ENCODE measurements around the gene UST.

The UST gene

GRCh38 chr6:149080511-149080910 lies 333.7 kb downstream of the UST start:
- peak overlapping the region; percentile 64 for H3K27ac ChIP-seq
- TF ChIP-seq, protein P1, sequence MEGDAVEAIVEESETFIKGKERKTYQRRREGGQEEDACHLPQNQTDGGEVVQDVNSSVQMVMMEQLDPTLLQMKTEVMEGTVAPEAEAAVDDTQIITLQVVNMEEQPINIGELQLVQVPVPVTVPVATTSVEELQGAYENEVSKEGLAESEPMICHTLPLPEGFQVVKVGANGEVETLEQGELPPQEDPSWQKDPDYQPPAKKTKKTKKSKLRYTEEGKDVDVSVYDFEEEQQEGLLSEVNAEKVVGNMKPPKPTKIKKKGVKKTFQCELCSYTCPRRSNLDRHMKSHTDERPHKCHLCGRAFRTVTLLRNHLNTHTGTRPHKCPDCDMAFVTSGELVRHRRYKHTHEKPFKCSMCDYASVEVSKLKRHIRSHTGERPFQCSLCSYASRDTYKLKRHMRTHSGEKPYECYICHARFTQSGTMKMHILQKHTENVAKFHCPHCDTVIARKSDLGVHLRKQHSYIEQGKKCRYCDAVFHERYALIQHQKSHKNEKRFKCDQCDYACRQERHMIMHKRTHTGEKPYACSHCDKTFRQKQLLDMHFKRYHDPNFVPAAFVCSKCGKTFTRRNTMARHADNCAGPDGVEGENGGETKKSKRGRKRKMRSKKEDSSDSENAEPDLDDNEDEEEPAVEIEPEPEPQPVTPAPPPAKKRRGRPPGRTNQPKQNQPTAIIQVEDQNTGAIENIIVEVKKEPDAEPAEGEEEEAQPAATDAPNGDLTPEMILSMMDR (conservative IDR thresholded peaks at IDR 0.05) = no peak
- no peak for TF ChIP-seq ZFX (IDR thresholded peaks at IDR 0.05)

- H3K27ac ChIP-seq = no peak overlapping the region; the same call in 1 of the 2 replicates
- TF ChIP-seq ZFX (IDR thresholded peaks at IDR 0.05) = no peak
- TF ChIP-seq, protein P1 (conservative IDR thresholded peaks at IDR 0.05) = no peak
These were observed 334.5 kb downstream of the UST start for GRCh38 chr6:149081281-149081680.

DNA sequence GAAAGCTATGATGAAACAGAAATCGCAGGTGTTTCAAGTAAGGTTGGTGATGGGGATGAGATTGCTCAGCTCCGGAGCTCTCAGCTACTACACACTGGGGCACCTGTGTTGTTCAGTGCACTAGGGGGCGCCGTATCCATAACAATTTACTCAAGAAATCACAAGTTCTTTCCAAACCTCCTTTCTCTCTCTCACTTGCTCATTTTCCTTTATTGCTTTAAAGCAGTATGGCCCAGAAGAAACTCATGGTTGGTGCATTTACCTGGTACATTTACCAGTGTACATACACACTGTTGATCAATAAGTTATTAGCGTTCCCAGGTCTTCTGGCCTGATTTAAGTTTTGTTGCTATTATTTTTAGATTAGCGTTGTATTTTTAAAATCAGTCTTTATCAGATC lies 335.5 kb downstream of the UST start:
- no peak for TF ChIP-seq ZFX (IDR thresholded peaks at IDR 0.05)
- TF ChIP-seq, protein P1 (conservative IDR thresholded peaks at IDR 0.05) = peak; percentile 83
- H3K27ac ChIP-seq = no peak overlapping the region

DNA sequence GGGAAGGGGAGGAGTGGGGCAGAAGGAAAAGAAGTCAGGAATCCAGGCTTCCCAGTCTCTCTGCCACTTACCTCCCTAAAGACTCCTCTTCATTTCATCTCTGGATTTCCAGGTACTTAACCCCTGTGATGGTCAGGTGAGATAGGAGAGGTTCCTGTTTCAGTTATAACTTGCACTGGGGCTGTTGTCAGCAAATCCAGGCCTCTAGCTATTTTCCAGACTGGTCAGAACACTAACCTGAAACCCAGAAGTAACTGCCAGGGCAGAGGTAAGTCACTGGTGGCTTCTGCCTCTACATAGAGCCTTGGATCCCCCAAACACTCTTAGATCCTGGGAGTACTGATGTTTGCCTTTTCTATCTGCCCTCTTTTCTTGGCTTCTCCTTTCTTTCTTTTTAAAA lies 337.2 kb downstream of the UST start:
- TF ChIP-seq, protein P1 (conservative IDR thresholded peaks at IDR 0.05) = no peak
- no peak for TF ChIP-seq ZFX (IDR thresholded peaks at IDR 0.05)
- H3K27ac ChIP-seq = no peak overlapping the region

GRCh38 chr6:149084808-149085556 lies 338.2 kb downstream of the UST start:
- no peak overlapping the region for H3K27ac ChIP-seq
- TF ChIP-seq ZFX (IDR thresholded peaks at IDR 0.05) = no peak
- TF ChIP-seq, protein P1 (conservative IDR thresholded peaks at IDR 0.05) = no peak

DNA sequence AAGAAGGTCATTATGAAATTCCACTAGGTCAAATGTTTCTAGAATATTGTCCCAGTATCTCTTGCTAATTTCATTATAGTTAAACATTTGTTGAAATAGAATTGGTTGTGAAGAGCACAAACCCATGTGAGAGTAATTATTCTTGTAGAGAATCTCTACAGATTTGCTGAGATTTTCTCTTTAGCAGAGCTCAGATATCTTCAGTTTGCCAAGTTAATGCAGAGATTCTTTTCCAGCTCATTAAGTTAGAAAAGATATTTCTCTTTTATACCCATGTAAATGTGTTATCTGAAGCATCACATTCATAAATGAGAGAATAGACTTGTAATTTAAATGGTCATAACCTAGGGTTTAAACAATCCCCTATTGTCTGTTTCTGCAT lies 338.7 kb downstream of the UST start:
- no peak overlapping the region for H3K27ac ChIP-seq
- no peak for TF ChIP-seq ZFX (IDR thresholded peaks at IDR 0.05)
- TF ChIP-seq, protein P1 (conservative IDR thresholded peaks at IDR 0.05) = no peak

GRCh38 chr6:149086363-149086762 lies 339.5 kb downstream of the UST start:
- H3K27ac ChIP-seq = no peak overlapping the region
- no peak for TF ChIP-seq ZFX (IDR thresholded peaks at IDR 0.05)
- TF ChIP-seq, protein P1 (conservative IDR thresholded peaks at IDR 0.05) = no peak

Data from C4-2B (cell line).